GM21528 (cell line): ENCODE results near the gene ARHGEF28.

Source experiments
- ATAC-seq: cut with Tn5 transposase; IDR thresholded peaks from one replicate; pipeline ENCODE4 v1.9.1; 2021; ENCODE audit warnings: mild to moderate bottlenecking, moderate library complexity; ENCODE audit not compliant: unreplicated experiment, low FRiP score

The ARHGEF28 gene

GRCh38 chr5:73912821-73913271 lies 286.9 kb downstream of the ARHGEF28 start:
- no peak for ATAC-seq

GRCh38 chr5:73913971-73914370 lies 288.0 kb downstream of the ARHGEF28 start:
- ATAC-seq = no peak

GRCh38 chr5:73915345-73915744 lies 289.3 kb downstream of the ARHGEF28 start:
- ATAC-seq = no peak

GRCh38 chr5:73917433-73917832 lies 291.4 kb downstream of the ARHGEF28 start:
- ATAC-seq = no peak

GRCh38 chr5:73917891-73918290 lies 291.9 kb downstream of the ARHGEF28 start:
- no peak for ATAC-seq

GRCh38 chr5:73918791-73919221 lies 292.8 kb downstream of the ARHGEF28 start:
- no peak for ATAC-seq

GRCh38 chr5:73921741-73922140 lies 295.7 kb downstream of the ARHGEF28 start:
- no peak for ATAC-seq

GRCh38 chr5:73922224-73922623 lies 296.2 kb downstream of the ARHGEF28 start:
- ATAC-seq = no peak

- ATAC-seq = no peak
Observed at GRCh38 chr5:73922875-73923557, 297.0 kb downstream of the ARHGEF28 start.

- no peak for ATAC-seq
Observed at GRCh38 chr5:73928476-73929070, 302.6 kb downstream of the ARHGEF28 start.

- ATAC-seq = no peak
Observed at GRCh38 chr5:73935719-73936118, 309.7 kb downstream of the ARHGEF28 start.

- ATAC-seq = no peak
Observed at GRCh38 chr5:73938280-73938937, 312.4 kb downstream of the ARHGEF28 start.

GRCh38 chr5:73938938-73939320 lies 312.9 kb downstream of the ARHGEF28 start:
- ATAC-seq = no peak

- ATAC-seq = no peak
Observed at GRCh38 chr5:73939557-73939956, 313.6 kb downstream of the ARHGEF28 start.

GRCh38 chr5:73940026-73940425 lies 314.0 kb downstream of the ARHGEF28 start:
- ATAC-seq = no peak

- ATAC-seq = no peak
Observed at GRCh38 chr5:73940801-73941200, 314.8 kb downstream of the ARHGEF28 start.

- ATAC-seq = no peak
Observed at GRCh38 chr5:73942783-73943182, 316.8 kb downstream of the ARHGEF28 start.

GRCh38 chr5:73943397-73943796 lies 317.4 kb downstream of the ARHGEF28 start:
- no peak for ATAC-seq

- no peak for ATAC-seq
Observed at GRCh38 chr5:73944581-73944980, 318.6 kb downstream of the ARHGEF28 start.

- no peak for ATAC-seq
Observed at GRCh38 chr5:73945505-73945904, 319.5 kb downstream of the ARHGEF28 start.

GRCh38 chr5:73946278-73946677 lies 320.3 kb downstream of the ARHGEF28 start:
- ATAC-seq = no peak
